NCI-H82 (cell line): ENCODE measurements around the gene ZSCAN5C.
A peak's percentile ranks its signal among the peaks of the same experiment; 100 is the strongest.
"Not testable (repeated sequence)": the region's sequence is repeated elsewhere in the genome, so short reads cannot be mapped to it uniquely, and the experiment has no call there.

Source experiments
- DNase-seq: peaks from one replicate; lab custom pipeline; 2025; lab: John Stamatoyannopoulos, UW

ZSCAN5C gene

GRCh38 chr19:56201973-56202372 lies at the start of gene ZSCAN5C:
Gene ZSCAN5C (plus strand): TSS chr19:56202273. CDS start chr19:56205914, 3,641 bp downstream.
- no peak for DNase-seq

- DNase-seq: peak; percentile 61
These were observed 49.4 kb upstream of the ZSCAN5C start for GRCh38 chr19:56152644-56153043.

- DNase-seq: peak; percentile 25
These were observed 48.6 kb upstream of the ZSCAN5C start for GRCh38 chr19:56153507-56153906.

GRCh38 chr19:56155124-56155687 lies 46.9 kb upstream of the ZSCAN5C start:
- DNase-seq: peak; percentile 8

GRCh38 chr19:56156768-56157167 lies 45.3 kb upstream of the ZSCAN5C start:
- no peak for DNase-seq

GRCh38 chr19:56158170-56158757 lies 43.8 kb upstream of the ZSCAN5C start:
- no peak for DNase-seq

GRCh38 chr19:56159009-56159559 lies 43.0 kb upstream of the ZSCAN5C start:
- no peak for DNase-seq

- no peak for DNase-seq
These were observed 42.3 kb upstream of the ZSCAN5C start for GRCh38 chr19:56159622-56160271.

GRCh38 chr19:56161534-56161933 lies 40.5 kb upstream of the ZSCAN5C start:
- no peak for DNase-seq

- no peak for DNase-seq
These were observed 39.8 kb upstream of the ZSCAN5C start for GRCh38 chr19:56162258-56162657.

GRCh38 chr19:56163097-56163496 lies 39.0 kb upstream of the ZSCAN5C start:
- peak; percentile 17 for DNase-seq

GRCh38 chr19:56167064-56167578 lies 35.0 kb upstream of the ZSCAN5C start:
- DNase-seq: no peak

- DNase-seq: no peak
These were observed 31.8 kb upstream of the ZSCAN5C start for GRCh38 chr19:56170261-56170660.

GRCh38 chr19:56174086-56174485 lies 28.0 kb upstream of the ZSCAN5C start:
- DNase-seq: no peak

GRCh38 chr19:56174550-56174949 lies 27.5 kb upstream of the ZSCAN5C start:
- DNase-seq: peak; percentile 29

GRCh38 chr19:56175861-56176307 lies 26.2 kb upstream of the ZSCAN5C start, which contains the start of gene GALP:
Gene GALP (plus strand): TSS chr19:56176008. CDS start chr19:56177109, 1,101 bp downstream.
- DNase-seq: peak; percentile 63

- not testable (repeated sequence) for DNase-seq
These were observed 25.8 kb upstream of the ZSCAN5C start for GRCh38 chr19:56176310-56176709.

GRCh38 chr19:56176881-56177280 lies 25.2 kb upstream of the ZSCAN5C start:
- no peak for DNase-seq

- peak; percentile 53 for DNase-seq
These were observed 24.4 kb upstream of the ZSCAN5C start for GRCh38 chr19:56177564-56178243.

- peak; percentile 9 for DNase-seq
These were observed 12.3 kb upstream of the ZSCAN5C start for GRCh38 chr19:56189785-56190184.

- DNase-seq: no peak
These were observed 11.0 kb upstream of the ZSCAN5C start for GRCh38 chr19:56191115-56191514.

GRCh38 chr19:56191711-56192110 lies 10.4 kb upstream of the ZSCAN5C start:
- no peak for DNase-seq
